ENCODE results near the gene NUBP2. TPM values are rescaled to one million over a fixed set of nuclear protein-coding genes. Genes with fewer than 3 reads are reported as not detected.

NUBP2 gene
- total RNA-seq, 1 experiment from 2014 or later: 89.2 TPM

GRCh38 chr16:1760911-1761310, 21.8 kb upstream of the NUBP2 start:
- Mint-ChIP-seq H3K9me3 (no peaks in the 10 kb centered on the region), H3K4me1 (no peaks in the 10 kb centered on the region), H3K4me3 (no peak overlapping the region), H3K27me3 (ENCODE audit: low read depth) (no peaks in the 10 kb centered on the region), H3K27ac (no peak overlapping the region), H3K36me3 (no peaks in the 10 kb centered on the region; the same call in 1 of the 2 replicates)
- ChIA-PET CTCF (no interaction called here), POLR2A (no interaction called here)
- no peak for DNase-seq (ENCODE audit: low spot score)
- ATAC-seq: no peak
- no peak for TF ChIP-seq NFE2L1 (CRISPR knock-in tag; IDR thresholded peaks at IDR 0.05)
- TF ChIP-seq NR1H2 (CRISPR knock-in tag; IDR thresholded peaks at IDR 0.05): no peak
- TF ChIP-seq KAT7 (CRISPR knock-in tag; IDR thresholded peaks at IDR 0.05; ENCODE audit: borderline replicate concordance): no peak
- no peak for TF ChIP-seq ZNF263 (CRISPR knock-in tag; IDR thresholded peaks at IDR 0.05; ENCODE audit: low read depth)
- TF ChIP-seq SMAD4 (CRISPR knock-in tag; IDR thresholded peaks at IDR 0.05): no peak
- TF ChIP-seq, protein P1, sequence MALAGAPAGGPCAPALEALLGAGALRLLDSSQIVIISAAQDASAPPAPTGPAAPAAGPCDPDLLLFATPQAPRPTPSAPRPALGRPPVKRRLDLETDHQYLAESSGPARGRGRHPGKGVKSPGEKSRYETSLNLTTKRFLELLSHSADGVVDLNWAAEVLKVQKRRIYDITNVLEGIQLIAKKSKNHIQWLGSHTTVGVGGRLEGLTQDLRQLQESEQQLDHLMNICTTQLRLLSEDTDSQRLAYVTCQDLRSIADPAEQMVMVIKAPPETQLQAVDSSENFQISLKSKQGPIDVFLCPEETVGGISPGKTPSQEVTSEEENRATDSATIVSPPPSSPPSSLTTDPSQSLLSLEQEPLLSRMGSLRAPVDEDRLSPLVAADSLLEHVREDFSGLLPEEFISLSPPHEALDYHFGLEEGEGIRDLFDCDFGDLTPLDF (CRISPR knock-in tag; IDR thresholded peaks at IDR 0.05): no peak
- no peak for TF ChIP-seq FOXK1 (CRISPR knock-in tag; IDR thresholded peaks at IDR 0.05)
- no peak for TF ChIP-seq ETV6 (CRISPR knock-in tag; IDR thresholded peaks at IDR 0.05)
- no peak for TF ChIP-seq ZNF121 (CRISPR knock-in tag; IDR thresholded peaks at IDR 0.05)
- TF ChIP-seq FOXJ3 (CRISPR knock-in tag; IDR thresholded peaks at IDR 0.05; ENCODE audit: borderline replicate concordance): no peak
- TF ChIP-seq, protein P2, sequence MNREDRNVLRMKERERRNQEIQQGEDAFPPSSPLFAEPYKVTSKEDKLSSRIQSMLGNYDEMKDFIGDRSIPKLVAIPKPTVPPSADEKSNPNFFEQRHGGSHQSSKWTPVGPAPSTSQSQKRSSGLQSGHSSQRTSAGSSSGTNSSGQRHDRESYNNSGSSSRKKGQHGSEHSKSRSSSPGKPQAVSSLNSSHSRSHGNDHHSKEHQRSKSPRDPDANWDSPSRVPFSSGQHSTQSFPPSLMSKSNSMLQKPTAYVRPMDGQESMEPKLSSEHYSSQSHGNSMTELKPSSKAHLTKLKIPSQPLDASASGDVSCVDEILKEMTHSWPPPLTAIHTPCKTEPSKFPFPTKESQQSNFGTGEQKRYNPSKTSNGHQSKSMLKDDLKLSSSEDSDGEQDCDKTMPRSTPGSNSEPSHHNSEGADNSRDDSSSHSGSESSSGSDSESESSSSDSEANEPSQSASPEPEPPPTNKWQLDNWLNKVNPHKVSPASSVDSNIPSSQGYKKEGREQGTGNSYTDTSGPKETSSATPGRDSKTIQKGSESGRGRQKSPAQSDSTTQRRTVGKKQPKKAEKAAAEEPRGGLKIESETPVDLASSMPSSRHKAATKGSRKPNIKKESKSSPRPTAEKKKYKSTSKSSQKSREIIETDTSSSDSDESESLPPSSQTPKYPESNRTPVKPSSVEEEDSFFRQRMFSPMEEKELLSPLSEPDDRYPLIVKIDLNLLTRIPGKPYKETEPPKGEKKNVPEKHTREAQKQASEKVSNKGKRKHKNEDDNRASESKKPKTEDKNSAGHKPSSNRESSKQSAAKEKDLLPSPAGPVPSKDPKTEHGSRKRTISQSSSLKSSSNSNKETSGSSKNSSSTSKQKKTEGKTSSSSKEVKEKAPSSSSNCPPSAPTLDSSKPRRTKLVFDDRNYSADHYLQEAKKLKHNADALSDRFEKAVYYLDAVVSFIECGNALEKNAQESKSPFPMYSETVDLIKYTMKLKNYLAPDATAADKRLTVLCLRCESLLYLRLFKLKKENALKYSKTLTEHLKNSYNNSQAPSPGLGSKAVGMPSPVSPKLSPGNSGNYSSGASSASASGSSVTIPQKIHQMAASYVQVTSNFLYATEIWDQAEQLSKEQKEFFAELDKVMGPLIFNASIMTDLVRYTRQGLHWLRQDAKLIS (CRISPR knock-in tag; IDR thresholded peaks at IDR 0.05; ENCODE audit: borderline replicate concordance): no peak
- no peak for TF ChIP-seq TEAD4 (CRISPR knock-in tag; IDR thresholded peaks at IDR 0.05)
- TF ChIP-seq ZMAT4 (CRISPR knock-in tag; IDR thresholded peaks at IDR 0.05): no peak
- no peak for TF ChIP-seq MXD4 (CRISPR knock-in tag; IDR thresholded peaks at IDR 0.05; ENCODE audit: borderline replicate concordance)
- no peak for TF ChIP-seq TEAD1 (CRISPR knock-in tag; IDR thresholded peaks at IDR 0.05)
- no peak for TF ChIP-seq ATF1 (CRISPR knock-in tag; IDR thresholded peaks at IDR 0.05)

GRCh38 chr16:1761751-1762150, 21.0 kb upstream of the NUBP2 start:
- Mint-ChIP-seq H3K27me3 (ENCODE audit: low read depth) (no peaks in the 10 kb centered on the region), H3K27ac (no peak overlapping the region), H3K36me3 (no peaks in the 10 kb centered on the region; the same call in 1 of the 2 replicates), H3K4me1 (no peaks in the 10 kb centered on the region), H3K9me3 (no peaks in the 10 kb centered on the region), H3K4me3 (no peak overlapping the region)
- ATAC-seq (no peak), DNase-seq (ENCODE audit: low spot score) (no peak)
- POLR2A ChIA-PET: no interaction called here
- CTCF ChIA-PET: no interaction called here
- no peak for TF ChIP-seq SOX15 (CRISPR knock-in tag; IDR thresholded peaks at IDR 0.05)
- no peak for TF ChIP-seq USF1 (CRISPR knock-in tag; IDR thresholded peaks at IDR 0.05)
- TF ChIP-seq NR2C2 (CRISPR knock-in tag; IDR thresholded peaks at IDR 0.05): no peak
- TF ChIP-seq ZNF232 (CRISPR knock-in tag; IDR thresholded peaks at IDR 0.05): no peak
- TF ChIP-seq RELA (CRISPR knock-in tag; IDR thresholded peaks at IDR 0.05; ENCODE audit: borderline replicate concordance): no peak
- no peak for TF ChIP-seq PRDM15 (CRISPR knock-in tag; IDR thresholded peaks at IDR 0.05)
- no peak for TF ChIP-seq NFE2L1 (CRISPR knock-in tag; IDR thresholded peaks at IDR 0.05)
- no peak for TF ChIP-seq ZNF671 (CRISPR knock-in tag; IDR thresholded peaks at IDR 0.05)
- TF ChIP-seq NR3C1 (CRISPR knock-in tag; conservative IDR thresholded peaks at IDR 0.05; ENCODE audit: low read depth): no peak
